Upper lobe of left lung (tissue), 6 donors: ENCODE results near the gene THSD7A. TPM values are rescaled to one million over a fixed set of nuclear protein-coding genes. Genes with fewer than 3 reads are reported as not detected.

Experiments used
- ATAC-seq, 2 donors: fragments of 200-7000 bp; cut with Tn5 transposase; one replicate each; pipeline ENCODE4 v1.9.1; 2022; ENCODE audit warnings: mild to moderate bottlenecking in 2 of 2, moderate library complexity in 2 of 2; ENCODE audit not compliant: low FRiP score in 2 of 2
- DNase-seq, 2 donors: peaks; one replicate each; pipeline ENCODE4 v3.0.0-alpha.2; 2019 to 2020
- H3K27ac ChIP-seq, 4 donors: fragments of 200-600 bp; sonication (generic); one replicate each; pipeline ENCODE4 v1.5.1; 2016 to 2019
- H3K27me3 ChIP-seq, 4 donors: fragments of 200-600 bp; sonication (generic); one replicate each; pipeline ENCODE4 v1.5.1; 2017 to 2019
- H3K36me3 ChIP-seq, 4 donors: fragments of 200-600 bp; sonication (generic); one replicate each; pipeline ENCODE4 v1.5.1; 2016 to 2019
- H3K4me1 ChIP-seq, 4 donors: fragments of 200-600 bp; sonication (generic); one replicate each; pipeline ENCODE4 v1.5.1; 2018 to 2019
- H3K4me3 ChIP-seq, 4 donors: fragments of 200-600 bp; sonication (generic); one replicate each; pipeline ENCODE4 v1.5.1; 2017 to 2019; ENCODE audit warnings: mild to moderate bottlenecking in 2 of 4, moderate library complexity in 1 of 4
- H3K9me3 ChIP-seq, 4 donors: fragments of 200-600 bp; sonication (generic); one replicate each; pipeline ENCODE4 v1.5.1; 2018 to 2019
- EP300 ChIP-seq, 4 donors: sonication (generic); formaldehyde crosslinking; IDR thresholded peaks; one replicate each; pipeline ENCODE4 v1.5.1; 2017; ENCODE audit warnings: antibody characterized with exemption in 4 of 4, control low read depth in 2 of 4
- POLR2A ChIP-seq, 4 donors: fragments of 450-650 bp; IDR thresholded peaks; one replicate each; pipeline ENCODE4 v1.5.1; 2016 to 2017; ENCODE audit warnings: antibody characterized with exemption in 4 of 4, mild to moderate bottlenecking in 2 of 4
- POLR2AphosphoS5 ChIP-seq, 2 donors: sonication (generic); formaldehyde crosslinking; IDR thresholded peaks; one replicate each; pipeline ENCODE4 v1.5.1; 2017; ENCODE audit warnings: antibody characterized with exemption in 2 of 2
- WGBS, 2 donors: methylation state at CpG; one replicate each; pipeline ENCODE4 v1.1.5; 2017 to 2018; 5-methylcytosine and 5-hydroxymethylcytosine counted together
- total RNA-seq, 6 donors: library from RNA; depleted of rRNA in 4 of 6; stranded (reverse); fragments of >200 nt in 4 of 6; gene quantifications; one replicate each; pipeline versions ENCODE4 v1.1.0 to v1.2.1, GENCODE V29; 2016 to 2021
- TF ChIP-seq, protein P1 (sequence below), 6 experiments: fragments of 450-650 bp in 4 of 6; fragments of 200-600 bp in 2 of 6; sonication (generic) in 2 of 6; IDR thresholded peaks; one replicate each; pipeline ENCODE4 v1.5.1; 2016 to 2019; ENCODE audit warnings: antibody characterized with exemption in 6 of 6
- donor health status: DM: no; HTN: no; CAD: no; lungs with moderate emphysema.
- donor health status: DM: no; HTN: yes; CAD: no; lungs with severe emphysema.

Gene THSD7A
- total RNA-seq, 6 donors from 2014 or later: 5.1 to 15.7 (median 7.0) TPM

DNA sequence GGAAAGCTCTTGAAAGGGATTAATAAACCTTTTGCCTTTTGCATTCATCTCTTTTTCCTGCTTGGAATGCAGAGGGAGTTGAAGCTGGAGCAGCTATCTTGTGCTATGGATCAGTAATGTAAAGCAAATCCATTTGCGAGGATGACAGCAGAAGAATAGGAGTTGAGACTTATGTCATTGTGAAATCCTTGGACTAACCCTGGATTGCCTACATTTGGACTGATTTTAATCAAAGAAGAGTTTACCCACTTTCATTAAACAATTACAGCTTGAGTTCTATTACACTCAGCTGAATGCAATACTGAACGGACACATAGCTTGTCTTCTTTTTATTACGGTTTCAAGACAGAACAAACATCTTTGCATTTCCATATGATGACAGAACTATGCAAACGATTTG, 496.1 kb downstream of the THSD7A start:
- ATAC-seq (no peak), DNase-seq (no peak)
- Histone ChIP-seq H3K27me3 (no peaks in the 10 kb centered on the region), H3K4me1 (no peaks in the 10 kb centered on the region), H3K36me3 (no peaks in the 10 kb centered on the region), H3K4me3 (no peak overlapping the region), H3K27ac (no peak overlapping the region), H3K9me3 (no peaks in the 10 kb centered on the region)
- TF ChIP-seq POLR2AphosphoS5 (IDR thresholded peaks at IDR 0.05): no peak
- no peak for TF ChIP-seq POLR2A (IDR thresholded peaks at IDR 0.05)
- no peak for TF ChIP-seq EP300 (IDR thresholded peaks at IDR 0.05)
- TF ChIP-seq, protein P1, sequence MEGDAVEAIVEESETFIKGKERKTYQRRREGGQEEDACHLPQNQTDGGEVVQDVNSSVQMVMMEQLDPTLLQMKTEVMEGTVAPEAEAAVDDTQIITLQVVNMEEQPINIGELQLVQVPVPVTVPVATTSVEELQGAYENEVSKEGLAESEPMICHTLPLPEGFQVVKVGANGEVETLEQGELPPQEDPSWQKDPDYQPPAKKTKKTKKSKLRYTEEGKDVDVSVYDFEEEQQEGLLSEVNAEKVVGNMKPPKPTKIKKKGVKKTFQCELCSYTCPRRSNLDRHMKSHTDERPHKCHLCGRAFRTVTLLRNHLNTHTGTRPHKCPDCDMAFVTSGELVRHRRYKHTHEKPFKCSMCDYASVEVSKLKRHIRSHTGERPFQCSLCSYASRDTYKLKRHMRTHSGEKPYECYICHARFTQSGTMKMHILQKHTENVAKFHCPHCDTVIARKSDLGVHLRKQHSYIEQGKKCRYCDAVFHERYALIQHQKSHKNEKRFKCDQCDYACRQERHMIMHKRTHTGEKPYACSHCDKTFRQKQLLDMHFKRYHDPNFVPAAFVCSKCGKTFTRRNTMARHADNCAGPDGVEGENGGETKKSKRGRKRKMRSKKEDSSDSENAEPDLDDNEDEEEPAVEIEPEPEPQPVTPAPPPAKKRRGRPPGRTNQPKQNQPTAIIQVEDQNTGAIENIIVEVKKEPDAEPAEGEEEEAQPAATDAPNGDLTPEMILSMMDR (IDR thresholded peaks at IDR 0.05): no peak
- 71 to 78% methylated on average over 4 of the region's 4 CpGs for WGBS, 2 donors

DNA sequence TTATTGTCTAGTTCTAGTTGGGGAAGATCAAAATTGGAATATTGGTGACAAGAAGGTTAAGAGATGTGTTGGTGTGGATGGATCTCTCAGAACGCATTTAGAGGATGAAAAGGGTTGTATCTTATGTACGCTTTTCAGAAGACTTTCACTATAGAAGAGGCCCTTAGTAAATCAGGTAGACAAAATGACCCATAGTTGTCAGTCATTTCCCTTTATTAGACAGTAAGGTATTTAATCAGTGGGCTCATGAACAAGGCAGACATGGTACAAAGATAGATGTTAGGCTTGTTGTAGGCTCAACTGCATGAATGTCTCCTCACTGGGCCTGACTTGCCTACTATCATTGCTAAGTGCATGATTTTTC, 499.2 kb downstream of the THSD7A start:
- Histone ChIP-seq H3K27me3 (no peaks in the 10 kb centered on the region), H3K36me3 (no peaks in the 10 kb centered on the region), H3K4me1 (no peaks in the 10 kb centered on the region), H3K9me3 (no peaks in the 10 kb centered on the region), H3K4me3 (no peak overlapping the region), H3K27ac (no peak overlapping the region)
- TF ChIP-seq EP300 (IDR thresholded peaks at IDR 0.05): no peak
- no peak for TF ChIP-seq POLR2A (IDR thresholded peaks at IDR 0.05)
- TF ChIP-seq POLR2AphosphoS5 (IDR thresholded peaks at IDR 0.05): no peak
- TF ChIP-seq, protein P1 (IDR thresholded peaks at IDR 0.05): no peak
- ATAC-seq (no peak), DNase-seq (no peak)
- 90 to 92% methylated on average over 2 of the region's 2 CpGs for WGBS, 2 donors

DNA sequence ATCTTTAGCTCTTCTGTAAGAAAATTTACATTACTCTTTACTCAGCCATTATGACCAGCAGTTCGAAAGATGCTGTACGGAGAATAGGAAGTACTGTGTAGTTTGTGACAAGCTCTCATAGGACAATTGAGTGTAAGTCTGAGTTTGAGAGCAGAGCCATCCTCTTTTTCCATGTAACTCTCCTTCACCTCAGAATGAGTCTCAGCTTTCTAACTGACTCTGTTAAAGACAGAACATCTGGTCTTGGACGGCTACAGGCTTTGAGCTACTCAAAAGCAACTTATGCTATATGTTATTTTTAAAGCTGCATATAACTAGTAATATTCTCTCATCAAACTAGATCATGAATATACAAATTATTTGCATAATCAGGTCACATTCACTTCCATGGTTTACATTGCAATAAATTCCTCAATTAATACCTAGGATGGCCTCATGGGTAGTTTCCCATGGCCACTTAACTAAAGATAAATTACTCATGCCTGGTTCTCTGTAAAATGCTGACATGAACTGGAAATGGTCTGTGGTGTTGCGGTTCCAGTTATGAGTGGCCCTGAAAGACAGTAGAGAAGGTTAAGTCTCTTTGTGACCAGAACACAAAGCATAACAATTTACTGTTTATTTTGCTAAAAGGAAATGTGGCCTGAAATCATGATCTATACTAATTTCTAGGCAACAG, 499.7 kb downstream of the THSD7A start:
- ATAC-seq (no peak), DNase-seq (no peak)
- no peaks in the 10 kb centered on the region for H3K9me3 ChIP-seq
- H3K4me3 ChIP-seq: no peak overlapping the region
- no peak overlapping the region for H3K27ac ChIP-seq
- H3K27me3 ChIP-seq: no peaks in the 10 kb centered on the region
- no peaks in the 10 kb centered on the region for H3K4me1 ChIP-seq
- TF ChIP-seq EP300 (IDR thresholded peaks at IDR 0.05) (no peak), POLR2AphosphoS5 (IDR thresholded peaks at IDR 0.05) (no peak), POLR2A (IDR thresholded peaks at IDR 0.05) (no peak)
- TF ChIP-seq, protein P1 (IDR thresholded peaks at IDR 0.05): no peak
- no peaks in the 10 kb centered on the region for H3K36me3 ChIP-seq
- 91 to 93% methylated on average over 4 of the region's 4 CpGs for WGBS, 2 donors

DNA sequence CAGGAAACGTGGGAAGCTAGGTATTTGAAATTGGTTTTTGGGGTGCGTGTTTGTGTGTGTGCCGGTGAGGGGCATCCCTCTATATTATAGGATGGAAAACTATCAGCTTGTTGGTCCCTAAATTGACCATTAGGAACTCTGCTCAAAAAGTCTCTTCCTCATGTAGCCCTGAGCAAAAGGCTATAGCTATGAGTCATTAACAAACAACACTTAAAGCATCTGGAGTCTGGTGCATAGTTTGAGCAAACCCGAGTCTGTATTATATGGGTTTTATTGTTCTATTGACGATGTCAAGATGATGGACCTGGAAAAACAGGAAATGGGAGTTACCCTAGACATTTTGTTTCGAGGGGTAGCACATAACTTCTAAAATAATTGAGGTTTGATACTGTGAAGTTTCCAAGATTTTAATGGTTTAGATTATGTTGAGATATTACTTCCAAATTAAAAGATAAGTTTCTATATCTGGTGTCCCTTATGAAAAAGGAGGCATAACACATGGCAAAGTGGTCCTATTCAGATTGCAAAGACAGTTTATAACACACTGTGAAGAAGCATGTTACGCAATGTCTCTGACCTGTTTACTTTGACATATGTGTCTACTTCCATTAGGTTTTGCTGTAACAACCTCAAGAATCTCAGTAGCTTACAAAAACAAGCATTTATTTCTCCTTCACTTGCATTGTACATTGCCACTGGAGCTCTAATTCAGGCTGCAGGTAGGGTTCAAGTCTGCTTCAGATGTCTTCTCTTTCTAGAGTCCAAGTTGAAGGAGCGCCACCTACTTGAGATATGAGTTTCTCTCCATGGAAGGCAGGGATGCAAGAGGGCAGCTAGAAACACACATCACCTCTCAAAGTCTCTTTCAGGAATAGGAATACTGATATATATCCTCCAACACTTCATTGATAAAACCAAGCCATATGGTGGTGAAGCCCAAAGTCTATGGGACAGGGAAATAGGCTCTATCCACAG, 500.6 kb downstream of the THSD7A start:
- Histone ChIP-seq H3K4me3 (no peak overlapping the region), H3K36me3 (no peaks in the 10 kb centered on the region), H3K4me1 (no peaks in the 10 kb centered on the region), H3K27me3 (no peaks in the 10 kb centered on the region), H3K9me3 (no peaks in the 10 kb centered on the region), H3K27ac (no peak overlapping the region)
- DNase-seq: no peak
- 77 to 82% methylated on average over 8 of the region's 8 CpGs for WGBS, 2 donors
- no peak for ATAC-seq
- no peak for TF ChIP-seq EP300 (IDR thresholded peaks at IDR 0.05)
- TF ChIP-seq, protein P1 (IDR thresholded peaks at IDR 0.05): no peak
- no peak for TF ChIP-seq POLR2A (IDR thresholded peaks at IDR 0.05)
- TF ChIP-seq POLR2AphosphoS5 (IDR thresholded peaks at IDR 0.05): no peak
